OCI-LY3 (cell line): ENCODE measurements around the gene SLC25A47.

ENCODE experiments used
- H2AFZ ChIP-seq: fragments of 200-600, 300-600 bp; shearing (Covaris generic); 2 replicates; pipeline ENCODE4 v1.6.0; 2014; ENCODE audit warnings: antibody characterized with exemption, low read depth, low read length
- H3K27ac ChIP-seq: fragments of 200-600, 300-600 bp; sonication (generic); 2 replicates; pipeline ENCODE4 v1.5.1; 2014; ENCODE audit warnings: mild to moderate bottlenecking, low read length, moderate library complexity, mixed read lengths
- H3K27me3 ChIP-seq: fragments of 200-600, 300-600 bp; sonication (generic); 2 replicates; pipeline ENCODE4 v1.6.1; 2014; ENCODE audit warnings: low read depth, low read length, mixed read lengths
- H3K36me3 ChIP-seq: fragments of 200-600, 300-600 bp; sonication (generic); replicated peaks from 2 replicates; pipeline ENCODE3; 2014; ENCODE audit warnings: low read depth, low read length, mixed read lengths
- H3K4me1 ChIP-seq: fragments of 300-600, 200-600 bp; sonication (generic); 2 replicates; pipeline ENCODE4 v1.6.1; 2014; ENCODE audit warnings: low read length, mixed read lengths
- H3K4me2 ChIP-seq: fragments of 200-600, 300-600 bp; sonication (generic); 2 replicates; pipeline ENCODE4 v1.6.1; 2014; ENCODE audit warnings: low read length, mixed read lengths
- H3K4me3 ChIP-seq: fragments of 300-600, 200-600 bp; sonication (generic); 2 replicates; pipeline ENCODE4 v1.5.1; 2014; ENCODE audit warnings: antibody characterized with exemption, mild to moderate bottlenecking, low read length, moderate library complexity
- H3K79me2 ChIP-seq: fragments of 300-600, 200-600 bp; shearing (Covaris generic); 2 replicates; pipeline ENCODE4 v1.6.1; 2014; ENCODE audit warnings: mild to moderate bottlenecking, low read length, mixed read lengths
- H3K9ac ChIP-seq: fragments of 300-600, 200-600 bp; shearing (Covaris generic); 2 replicates; pipeline ENCODE4 v1.6.0; 2014; ENCODE audit warnings: mild to moderate bottlenecking, low read length, moderate library complexity
- H3K9me3 ChIP-seq: fragments of 200-600, 300-600 bp; shearing (Covaris generic); 2 replicates; pipeline ENCODE4 v1.6.1; 2014; ENCODE audit warnings: low read length, mixed read lengths; ENCODE audit not compliant: insufficient read depth
- H4K20me1 ChIP-seq: fragments of 200-600, 300-600 bp; sonication (generic); 2 replicates; pipeline ENCODE4 v1.6.1; 2016; ENCODE audit warnings: low read length, mixed read lengths; ENCODE audit not compliant: insufficient read depth
- EZH2phosphoT487 ChIP-seq: fragments of 200-600 bp; shearing (Covaris generic); IDR thresholded peaks from 2 replicates; pipeline ENCODE4 v1.6.1; 2018; ENCODE audit warnings: antibody characterized with exemption, mixed run types, low read depth
- TF ChIP-seq, protein P1 (sequence below): fragments of 200-600, 300-600 bp; sonication (generic); IDR thresholded peaks from 2 replicates; pipeline ENCODE4 v1.5.1; 2014; ENCODE audit warnings: antibody characterized with exemption, low read length, low read depth

The SLC25A47 gene

DNA sequence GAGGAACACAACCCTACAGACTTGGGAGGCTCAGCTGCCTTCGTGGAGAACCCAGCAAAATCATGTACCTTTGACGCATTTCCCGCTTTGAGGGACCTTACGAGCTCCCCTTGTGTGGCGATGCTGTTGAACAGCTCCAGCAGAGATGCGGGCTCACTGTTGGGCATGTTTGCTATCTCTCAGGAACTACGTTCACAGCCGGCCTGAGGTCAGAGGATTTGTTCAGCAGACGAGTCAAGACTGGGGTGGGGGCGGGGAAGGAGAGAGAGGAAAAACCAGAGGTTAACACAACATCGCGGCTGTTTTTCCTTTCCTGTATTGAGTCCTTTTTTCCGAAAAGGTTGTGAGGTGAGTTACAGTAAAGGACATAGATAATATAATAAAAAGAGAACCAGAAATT is 45.9 kb downstream of the SLC25A47 start:
- Histone ChIP-seq H3K4me1 (peaks cover 7% of the 10 kb centered on the region), H3K79me2 (no peaks in the 10 kb centered on the region)

DNA sequence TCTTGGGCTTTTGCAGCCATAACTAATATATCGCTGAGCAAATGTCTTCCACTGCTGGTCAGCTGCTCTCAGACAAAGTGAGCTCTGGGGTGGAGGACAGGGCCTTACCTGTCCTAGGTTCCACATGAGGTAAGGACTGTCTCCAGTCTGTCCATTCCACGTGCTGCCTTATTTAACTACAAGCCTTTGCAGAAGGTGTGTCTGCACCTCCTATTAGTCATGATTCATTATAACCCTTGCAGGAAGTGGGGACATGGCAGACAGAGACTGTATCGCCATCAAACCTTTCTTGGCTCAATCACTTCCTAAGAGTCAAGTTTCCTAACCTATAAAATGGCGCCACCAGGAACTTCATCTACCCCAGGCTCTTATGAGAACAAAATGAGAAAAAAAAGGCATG is 46.9 kb downstream of the SLC25A47 start:
- H4K20me1 ChIP-seq = no peaks in the 10 kb centered on the region
- H3K4me3 ChIP-seq = no peak overlapping the region
- H2AFZ ChIP-seq = no peak overlapping the region
- no peaks in the 10 kb centered on the region for H3K9me3 ChIP-seq
- no peak for TF ChIP-seq EZH2phosphoT487
- TF ChIP-seq, protein P1, sequence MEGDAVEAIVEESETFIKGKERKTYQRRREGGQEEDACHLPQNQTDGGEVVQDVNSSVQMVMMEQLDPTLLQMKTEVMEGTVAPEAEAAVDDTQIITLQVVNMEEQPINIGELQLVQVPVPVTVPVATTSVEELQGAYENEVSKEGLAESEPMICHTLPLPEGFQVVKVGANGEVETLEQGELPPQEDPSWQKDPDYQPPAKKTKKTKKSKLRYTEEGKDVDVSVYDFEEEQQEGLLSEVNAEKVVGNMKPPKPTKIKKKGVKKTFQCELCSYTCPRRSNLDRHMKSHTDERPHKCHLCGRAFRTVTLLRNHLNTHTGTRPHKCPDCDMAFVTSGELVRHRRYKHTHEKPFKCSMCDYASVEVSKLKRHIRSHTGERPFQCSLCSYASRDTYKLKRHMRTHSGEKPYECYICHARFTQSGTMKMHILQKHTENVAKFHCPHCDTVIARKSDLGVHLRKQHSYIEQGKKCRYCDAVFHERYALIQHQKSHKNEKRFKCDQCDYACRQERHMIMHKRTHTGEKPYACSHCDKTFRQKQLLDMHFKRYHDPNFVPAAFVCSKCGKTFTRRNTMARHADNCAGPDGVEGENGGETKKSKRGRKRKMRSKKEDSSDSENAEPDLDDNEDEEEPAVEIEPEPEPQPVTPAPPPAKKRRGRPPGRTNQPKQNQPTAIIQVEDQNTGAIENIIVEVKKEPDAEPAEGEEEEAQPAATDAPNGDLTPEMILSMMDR = no peak
- H3K4me2 ChIP-seq = no peak overlapping the region
- H3K36me3 ChIP-seq = peaks cover 12% of the 10 kb centered on the region
- peaks cover 17% of the 10 kb centered on the region for H3K4me1 ChIP-seq
- peaks cover 3% of the 10 kb centered on the region for H3K79me2 ChIP-seq
- H3K27ac ChIP-seq = no peak overlapping the region
- H3K9ac ChIP-seq = no peak overlapping the region
- no peaks in the 10 kb centered on the region for H3K27me3 ChIP-seq

More for the DNA sequence above, 45.9 kb downstream of the SLC25A47 start:
- H3K27me3 ChIP-seq = no peaks in the 10 kb centered on the region
- H3K27ac ChIP-seq = no peak overlapping the region
- no peak for TF ChIP-seq EZH2phosphoT487
- TF ChIP-seq, protein P1 = no peak
- no peak overlapping the region for H2AFZ ChIP-seq
- no peak overlapping the region for H3K4me3 ChIP-seq
- peaks cover 12% of the 10 kb centered on the region for H3K36me3 ChIP-seq
- H4K20me1 ChIP-seq = no peaks in the 10 kb centered on the region
- no peak overlapping the region for H3K9ac ChIP-seq
- no peaks in the 10 kb centered on the region for H3K9me3 ChIP-seq
- H3K4me2 ChIP-seq = no peak overlapping the region

DNA sequence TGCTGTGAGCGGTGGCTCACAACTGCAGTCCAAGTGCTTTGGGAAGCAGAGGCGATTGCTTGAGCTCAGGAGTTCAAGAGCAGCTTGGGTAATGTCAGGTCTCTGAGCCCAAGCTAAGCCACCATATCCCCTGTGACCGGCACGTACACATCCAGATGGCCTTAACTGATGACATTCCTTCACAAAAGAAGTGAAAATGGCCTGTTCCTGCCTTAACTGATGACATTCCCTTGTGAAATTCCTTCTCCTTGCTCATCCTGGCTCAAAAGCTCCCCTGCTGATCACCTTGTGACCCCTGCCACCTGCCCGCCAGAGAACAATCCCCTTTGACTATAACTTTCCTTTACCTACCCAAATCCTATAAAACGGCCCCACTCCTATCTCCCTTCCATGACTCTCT is 48.6 kb downstream of the SLC25A47 start:
- H4K20me1 ChIP-seq = no peaks in the 10 kb centered on the region
- no peak overlapping the region for H3K4me3 ChIP-seq
- no peak overlapping the region for H3K27ac ChIP-seq
- H3K9me3 ChIP-seq = no peaks in the 10 kb centered on the region
- no peak overlapping the region for H2AFZ ChIP-seq
- H3K4me2 ChIP-seq = no peak overlapping the region
- peaks cover 9% of the 10 kb centered on the region for H3K36me3 ChIP-seq
- peaks cover 20% of the 10 kb centered on the region for H3K4me1 ChIP-seq
- H3K9ac ChIP-seq = no peak overlapping the region
- no peaks in the 10 kb centered on the region for H3K27me3 ChIP-seq
- TF ChIP-seq, protein P1 = no peak
- TF ChIP-seq EZH2phosphoT487 = no peak
- peaks cover 13% of the 10 kb centered on the region for H3K79me2 ChIP-seq

- H4K20me1 ChIP-seq = no peaks in the 10 kb centered on the region
- H3K4me2 ChIP-seq = no peak overlapping the region
- H3K4me1 ChIP-seq = peaks cover 26% of the 10 kb centered on the region
- no peak overlapping the region for H3K4me3 ChIP-seq
- peaks cover 13% of the 10 kb centered on the region for H3K79me2 ChIP-seq
- no peak overlapping the region for H2AFZ ChIP-seq
- H3K9ac ChIP-seq = no peak overlapping the region
- no peaks in the 10 kb centered on the region for H3K9me3 ChIP-seq
- peaks cover 8% of the 10 kb centered on the region for H3K36me3 ChIP-seq
- TF ChIP-seq, protein P1 = no peak
- TF ChIP-seq EZH2phosphoT487 = no peak
- H3K27ac ChIP-seq = no peak overlapping the region
- no peaks in the 10 kb centered on the region for H3K27me3 ChIP-seq
Observed at GRCh38 chr14:100372357-100373048, 49.4 kb downstream of the SLC25A47 start.
